Tibial artery (tissue), 4 donors: ENCODE measurements around the gene ZC3H4.

Experiments
- DNase-seq, 2 donors: peaks; one replicate each; pipeline ENCODE4 v3.0.0-alpha.2; 2019
- H3K27ac ChIP-seq, 2 donors: fragments of 200-600 bp; sonication (generic) in 1 of 2; 1 replicate in 1 of 2; 2 replicates in 1 of 2; pipeline ENCODE4 v1.5.1; 2018 to 2019; ENCODE audit warnings: mild to moderate bottlenecking in 1 of 2
- H3K27me3 ChIP-seq, 2 donors: fragments of 200-600 bp; sonication (generic) in 1 of 2; one replicate each; pipeline versions ENCODE4 v1.5.1 to v1.6.0; 2016 to 2019
- H3K36me3 ChIP-seq, 3 donors: fragments of 200-600 bp; sonication (generic) in 2 of 3; one replicate each; pipeline ENCODE4 v1.5.1; 2016 to 2019; ENCODE audit warnings: mild to moderate bottlenecking in 2 of 3
- H3K4me1 ChIP-seq, 4 donors: fragments of 200-600 bp; sonication (generic) in 2 of 4; 1 replicate in 3 of 4; 2 replicates in 1 of 4; pipeline ENCODE4 v1.5.1; 2016 to 2019
- H3K4me3 ChIP-seq, 2 donors: fragments of 200-600 bp; sonication (generic) in 1 of 2; 1 replicate in 1 of 2; 2 replicates in 1 of 2; pipeline ENCODE4 v1.5.1; 2018 to 2019; ENCODE audit warnings: mild to moderate bottlenecking in 2 of 2
- H3K9me3 ChIP-seq, 3 donors: fragments of 200-600 bp; sonication (generic) in 1 of 3; one replicate each; pipeline ENCODE4 v1.5.1; 2016 to 2019
- CTCF ChIP-seq, 2 experiments: fragments of 200-600 bp in 1 of 2; fragments of 450-650 bp in 1 of 2; IDR thresholded peaks; one replicate each; pipeline ENCODE4 v1.5.1; 2017 to 2019; ENCODE audit warnings: antibody characterized with exemption in 2 of 2, mild to moderate bottlenecking in 1 of 2, moderate library complexity in 1 of 2
- intact Hi-C: fragments of 100-400 bp; cut with DNase I; formaldehyde crosslinking; loops from one replicate; pipeline ENCODE4 v1.15.0; 2023; ENCODE audit warnings: low total_unique reads

The ZC3H4 gene

GRCh38 chr19:47074621-47075020 lies 39.0 kb downstream of the ZC3H4 start:
- H3K27ac ChIP-seq: no peak overlapping the region
- H3K4me3 ChIP-seq: no peak overlapping the region
- no peaks in the 10 kb centered on the region for H3K27me3 ChIP-seq
- intact Hi-C loops: no loop called here
- peaks cover 0 to 2% (median 2%) of the 10 kb centered on the region in 4 donors for H3K4me1 ChIP-seq
- no peak for DNase-seq
- peaks cover 38 to 97% (median 87%) of the 10 kb centered on the region in 3 donors for H3K36me3 ChIP-seq
- no peaks in the 10 kb centered on the region for H3K9me3 ChIP-seq
- no peak for TF ChIP-seq CTCF (IDR thresholded peaks at IDR 0.05)

- Histone ChIP-seq H3K27me3 (no peaks in the 10 kb centered on the region), H3K9me3 (no peaks in the 10 kb centered on the region), H3K4me1 (no peaks in the 10 kb centered on the region), H3K36me3 (peaks cover 37 to 100% (median 96%) of the 10 kb centered on the region in 3 donors), H3K27ac (no peak overlapping the region), H3K4me3 (no peak overlapping the region)
- intact Hi-C loops: no loop called here
- TF ChIP-seq CTCF (IDR thresholded peaks at IDR 0.05): no peak
- DNase-seq: no peak
Measured at GRCh38 chr19:47073574-47073973, 40.0 kb downstream of the ZC3H4 start.

- H3K4me1 ChIP-seq: no peaks in the 10 kb centered on the region
- H3K9me3 ChIP-seq: no peaks in the 10 kb centered on the region
- no peaks in the 10 kb centered on the region for H3K27me3 ChIP-seq
- intact Hi-C loops: no loop called here
- H3K36me3 ChIP-seq: peaks cover 35 to 100% (median 92%) of the 10 kb centered on the region in 3 donors
- no peak overlapping the region for H3K4me3 ChIP-seq
- no peak for TF ChIP-seq CTCF (IDR thresholded peaks at IDR 0.05)
- H3K27ac ChIP-seq: no peak overlapping the region
- no peak for DNase-seq
Measured at GRCh38 chr19:47072323-47072722, 41.3 kb downstream of the ZC3H4 start.

- peaks cover 38 to 100% (median 92%) of the 10 kb centered on the region in 3 donors for H3K36me3 ChIP-seq
- TF ChIP-seq CTCF (IDR thresholded peaks at IDR 0.05): no peak
- H3K27me3 ChIP-seq: no peaks in the 10 kb centered on the region
- no peak for DNase-seq
- intact Hi-C loops: no loop called here
- no peak overlapping the region for H3K4me3 ChIP-seq
- H3K9me3 ChIP-seq: no peaks in the 10 kb centered on the region
- no peak overlapping the region for H3K27ac ChIP-seq
- no peaks in the 10 kb centered on the region for H3K4me1 ChIP-seq
Measured at GRCh38 chr19:47071731-47072130, 41.8 kb downstream of the ZC3H4 start.

GRCh38 chr19:47070756-47071155 lies 42.8 kb downstream of the ZC3H4 start:
- Histone ChIP-seq H3K27me3 (no peaks in the 10 kb centered on the region), H3K4me1 (no peaks in the 10 kb centered on the region), H3K36me3 (peaks cover 42 to 100% (median 92%) of the 10 kb centered on the region in 3 donors), H3K9me3 (no peaks in the 10 kb centered on the region), H3K27ac (no peak overlapping the region), H3K4me3 (no peak overlapping the region)
- TF ChIP-seq CTCF (IDR thresholded peaks at IDR 0.05): no peak
- no peak for DNase-seq
- intact Hi-C loops: no loop called here

- DNase-seq: no peak
- Histone ChIP-seq H3K4me3 (no peak overlapping the region), H3K27me3 (no peaks in the 10 kb centered on the region), H3K9me3 (no peaks in the 10 kb centered on the region), H3K4me1 (no peaks in the 10 kb centered on the region), H3K36me3 (peaks cover 51 to 100% (median 92%) of the 10 kb centered on the region in 3 donors), H3K27ac (no peak overlapping the region)
- TF ChIP-seq CTCF (IDR thresholded peaks at IDR 0.05): no peak
- intact Hi-C loops: no loop called here
Measured at GRCh38 chr19:47069795-47070194, 43.8 kb downstream of the ZC3H4 start.
